Testis (tissue), 3 donors: ENCODE measurements around the gene GMPS. TPM values are rescaled to one million over a fixed set of nuclear protein-coding genes. Genes with fewer than 3 reads are reported as not detected.

ENCODE experiments used
- DNase-seq: peaks from one replicate; pipeline ENCODE4 v3.0.0-alpha.2; 2019
- H3K27ac ChIP-seq, 2 donors: fragments of 200-600 bp; sonication (generic); one replicate each; pipeline ENCODE4 v1.5.1; 2019
- H3K27me3 ChIP-seq: fragments of 200-600 bp; sonication (generic); one replicate; pipeline ENCODE4 v1.5.1; 2019
- H3K36me3 ChIP-seq: fragments of 200-600 bp; sonication (generic); one replicate; pipeline ENCODE4 v1.5.1; 2017; ENCODE audit warnings: low read depth; ENCODE audit errors: missing control alignments
- H3K4me1 ChIP-seq: fragments of 200-600 bp; sonication (generic); one replicate; pipeline ENCODE4 v1.5.1; 2019
- H3K4me3 ChIP-seq, 2 donors: fragments of 200-600 bp; sonication (generic); one replicate each; pipeline ENCODE4 v1.5.1; 2017 to 2019
- H3K9me3 ChIP-seq: fragments of 200-600 bp; sonication (generic); one replicate; pipeline ENCODE4 v1.5.1; 2017
- POLR2A ChIP-seq: fragments of 450-650 bp; IDR thresholded peaks from one replicate; pipeline ENCODE4 v1.6.1; 2017; ENCODE audit warnings: antibody characterized with exemption, mild to moderate bottlenecking, moderate library complexity
- WGBS, 2 donors: methylation state at CpG; one replicate each; pipeline ENCODE4 v1.1.5; 2018; 5-methylcytosine and 5-hydroxymethylcytosine counted together
- intact Hi-C: fragments of 100-400 bp; cut with DNase I; formaldehyde crosslinking; loops from one replicate; pipeline ENCODE4 v1.15.1; 2023; ENCODE audit warnings: low total_unique reads
- polyA plus RNA-seq: library from polyadenylated mRNA; stranded (reverse); fragments of 350-450 nt; fragmentation: Illumina TruSeq; extraction: RNeasy Lipid Tissue Mini Kit (QIAGEN cat#74804); gene quantifications from one replicate; pipeline ENCODE4 v1.2.3, GENCODE V29; 2014; ENCODE audit warnings: low read depth, low replicate concordance; ENCODE audit not compliant: insufficient read depth
- total RNA-seq, 2 donors: library from RNA; depleted of rRNA; stranded (reverse); fragments of >200 nt; gene quantifications; one replicate each; pipeline ENCODE4 v1.2.3, GENCODE V29; 2016
- TF ChIP-seq, protein P1 (sequence below), 3 experiments: fragments of 450-650 bp in 2 of 3; fragments of 200-600 bp in 1 of 3; sonication (generic) in 1 of 3; IDR thresholded peaks; one replicate each; pipeline ENCODE4 v1.5.1; 2016 to 2019; ENCODE audit warnings: antibody characterized with exemption in 3 of 3, mild to moderate bottlenecking in 2 of 3, moderate library complexity in 1 of 3

GMPS gene
- total and polyA plus RNA-seq, 3 donors from 2014 or later: 90.2 to 259 (median 129) TPM

DNA sequence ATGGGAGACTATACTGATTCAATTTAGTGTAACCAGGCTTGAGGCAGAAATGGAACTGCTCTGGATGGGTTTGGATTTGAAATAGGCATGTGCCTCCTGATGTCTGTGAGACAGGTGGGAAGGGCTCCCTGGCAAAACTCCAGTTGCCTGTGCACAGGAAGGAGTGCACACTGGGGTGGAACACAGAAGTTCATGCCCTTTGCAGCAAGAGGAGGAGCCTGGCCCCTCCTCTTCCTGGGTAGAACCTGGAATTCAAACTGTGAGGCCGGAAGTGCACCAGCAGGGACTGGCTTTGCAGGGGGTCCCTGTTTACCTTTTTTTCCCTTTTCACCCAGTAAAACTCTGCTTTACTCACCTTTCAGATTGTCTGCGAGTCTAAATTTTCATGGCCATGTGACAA is 99.9 kb downstream of the GMPS start:
- Histone ChIP-seq H3K9me3 (no peaks in the 10 kb centered on the region), H3K27me3 (no peaks in the 10 kb centered on the region), H3K4me1 (no peaks in the 10 kb centered on the region), H3K36me3 (no peaks in the 10 kb centered on the region), H3K4me3 (no peak overlapping the region), H3K27ac (no peak overlapping the region)
- TF ChIP-seq, protein P1, sequence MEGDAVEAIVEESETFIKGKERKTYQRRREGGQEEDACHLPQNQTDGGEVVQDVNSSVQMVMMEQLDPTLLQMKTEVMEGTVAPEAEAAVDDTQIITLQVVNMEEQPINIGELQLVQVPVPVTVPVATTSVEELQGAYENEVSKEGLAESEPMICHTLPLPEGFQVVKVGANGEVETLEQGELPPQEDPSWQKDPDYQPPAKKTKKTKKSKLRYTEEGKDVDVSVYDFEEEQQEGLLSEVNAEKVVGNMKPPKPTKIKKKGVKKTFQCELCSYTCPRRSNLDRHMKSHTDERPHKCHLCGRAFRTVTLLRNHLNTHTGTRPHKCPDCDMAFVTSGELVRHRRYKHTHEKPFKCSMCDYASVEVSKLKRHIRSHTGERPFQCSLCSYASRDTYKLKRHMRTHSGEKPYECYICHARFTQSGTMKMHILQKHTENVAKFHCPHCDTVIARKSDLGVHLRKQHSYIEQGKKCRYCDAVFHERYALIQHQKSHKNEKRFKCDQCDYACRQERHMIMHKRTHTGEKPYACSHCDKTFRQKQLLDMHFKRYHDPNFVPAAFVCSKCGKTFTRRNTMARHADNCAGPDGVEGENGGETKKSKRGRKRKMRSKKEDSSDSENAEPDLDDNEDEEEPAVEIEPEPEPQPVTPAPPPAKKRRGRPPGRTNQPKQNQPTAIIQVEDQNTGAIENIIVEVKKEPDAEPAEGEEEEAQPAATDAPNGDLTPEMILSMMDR (IDR thresholded peaks at IDR 0.05): no peak
- no peak for TF ChIP-seq POLR2A
- WGBS, 2 donors: 95 to 96% methylated on average over 2 of the region's 2 CpGs
- DNase-seq: no peak
- intact Hi-C loops: no loop called here

DNA sequence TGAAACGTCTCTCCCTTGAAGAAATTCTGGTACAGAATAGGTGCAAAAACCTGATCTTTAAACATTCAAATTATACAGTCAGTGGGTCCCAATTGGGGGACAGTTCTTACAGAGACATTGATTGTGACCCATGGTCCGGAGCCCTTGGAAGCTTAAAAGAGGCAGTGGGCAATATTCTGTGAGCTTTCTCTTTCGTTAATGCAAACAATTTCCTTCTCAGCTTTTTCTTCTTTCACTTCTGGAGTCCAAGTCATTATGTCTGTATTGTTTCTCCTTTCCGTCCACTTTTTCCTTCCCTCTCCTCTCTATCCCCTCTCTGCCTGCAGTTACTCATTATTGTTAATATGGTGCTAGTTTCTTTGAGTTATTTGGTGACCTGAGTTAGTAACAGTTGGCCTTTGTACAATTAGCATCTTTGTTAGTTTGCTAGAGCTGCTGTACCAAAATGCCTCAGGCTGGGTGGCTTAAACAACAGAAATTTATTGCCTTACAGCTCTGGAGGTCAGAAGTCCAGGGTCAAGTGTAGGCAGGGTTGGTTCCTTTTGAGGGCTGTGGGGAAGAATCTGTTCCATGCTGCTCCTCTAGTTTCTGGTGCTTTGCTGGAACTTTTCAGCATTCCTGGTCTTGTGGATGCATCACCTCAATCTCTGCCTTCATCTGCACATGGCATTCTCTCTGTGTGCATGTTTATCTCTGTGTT is 102.6 kb downstream of the GMPS start:
- DNase-seq: no peak
- Histone ChIP-seq H3K27me3 (no peaks in the 10 kb centered on the region), H3K4me3 (no peak overlapping the region), H3K9me3 (no peaks in the 10 kb centered on the region), H3K4me1 (no peaks in the 10 kb centered on the region), H3K27ac (no peak overlapping the region), H3K36me3 (no peaks in the 10 kb centered on the region)
- intact Hi-C loops: no loop called here
- 70 to 74% methylated on average over 4 of the region's 4 CpGs for WGBS, 2 donors
- TF ChIP-seq POLR2A: no peak
- TF ChIP-seq, protein P1 (IDR thresholded peaks at IDR 0.05): no peak

DNA sequence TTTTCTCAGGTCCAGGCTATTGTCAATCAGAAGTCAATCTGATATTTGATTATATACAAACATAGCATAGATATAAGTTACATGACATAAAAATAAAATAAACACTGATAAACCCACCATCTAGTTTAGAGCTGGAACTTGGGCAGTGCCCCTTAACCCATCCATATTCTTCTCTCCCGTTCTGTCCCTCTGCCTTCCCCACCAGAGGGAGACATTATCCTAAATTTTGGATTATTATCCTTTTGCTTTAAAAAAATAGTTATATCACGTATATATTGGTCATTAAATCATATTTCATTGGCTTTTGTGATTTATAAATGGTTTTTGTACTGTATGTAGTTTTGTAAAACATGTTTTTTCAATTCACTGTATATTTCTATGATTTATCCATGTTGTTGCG is 107.9 kb downstream of the GMPS start:
- intact Hi-C loops: no loop called here
- TF ChIP-seq, protein P1 (IDR thresholded peaks at IDR 0.05): peak in 2 of 3 experiments; percentile 6 to 14
- no peak for TF ChIP-seq POLR2A
- no peaks in the 10 kb centered on the region for H3K9me3 ChIP-seq
- DNase-seq: no peak
- H3K27me3 ChIP-seq: no peaks in the 10 kb centered on the region
- H3K4me1 ChIP-seq: no peaks in the 10 kb centered on the region
- no peak overlapping the region for H3K27ac ChIP-seq
- H3K4me3 ChIP-seq: no peak overlapping the region
- 82 to 84% methylated on average over 3 of the region's 3 CpGs for WGBS, 2 donors
- H3K36me3 ChIP-seq: no peaks in the 10 kb centered on the region

DNA sequence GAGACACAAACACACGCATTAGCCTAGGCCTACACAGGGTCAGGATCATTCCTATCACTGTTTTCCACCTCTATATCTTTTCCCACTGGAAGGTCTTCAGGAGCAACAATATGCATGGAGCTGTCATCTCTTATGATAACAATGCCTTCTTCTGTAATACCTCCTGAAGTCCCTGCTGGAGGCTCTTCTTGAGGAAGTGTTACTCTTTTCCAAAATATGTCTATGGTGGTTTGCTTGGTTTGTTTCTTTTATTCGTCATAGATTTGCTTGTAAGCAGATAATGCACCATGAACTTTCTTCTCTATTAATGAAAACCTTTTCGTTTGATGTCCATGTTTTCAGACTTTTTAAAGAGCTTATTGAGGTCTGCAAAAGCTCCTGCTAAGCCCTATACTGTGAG is 109.3 kb downstream of the GMPS start:
- DNase-seq: no peak
- H3K27me3 ChIP-seq: no peaks in the 10 kb centered on the region
- H3K9me3 ChIP-seq: no peaks in the 10 kb centered on the region
- no peak overlapping the region for H3K4me3 ChIP-seq
- no peaks in the 10 kb centered on the region for H3K4me1 ChIP-seq
- no peak for TF ChIP-seq POLR2A
- TF ChIP-seq, protein P1 (IDR thresholded peaks at IDR 0.05): no peak
- WGBS, 2 donors: 82 to 83% methylated on average over 3 of the region's 3 CpGs
- no peak overlapping the region for H3K27ac ChIP-seq
- H3K36me3 ChIP-seq: no peaks in the 10 kb centered on the region
- intact Hi-C loops: no loop called here

DNA sequence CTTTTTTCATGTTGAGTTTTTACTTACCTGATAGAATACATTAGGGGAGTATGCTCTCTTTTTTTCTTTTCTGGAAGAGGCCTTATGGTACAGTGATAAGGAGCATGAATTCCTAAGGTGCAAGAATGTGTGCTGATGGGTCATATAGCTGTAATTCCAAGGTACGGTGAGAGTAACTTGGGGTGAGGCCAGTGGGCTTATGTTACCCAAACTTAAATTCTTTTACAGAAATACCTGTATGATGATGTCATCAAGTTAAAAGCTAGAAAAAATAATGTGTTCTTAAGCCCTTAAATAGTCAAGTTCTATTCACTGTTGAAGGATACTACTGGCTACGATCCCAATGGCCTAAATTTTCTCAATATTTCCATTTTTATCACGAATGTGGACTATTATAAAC is 111.2 kb downstream of the GMPS start:
- H3K9me3 ChIP-seq: no peaks in the 10 kb centered on the region
- H3K4me1 ChIP-seq: no peaks in the 10 kb centered on the region
- intact Hi-C loops: no loop called here
- TF ChIP-seq POLR2A: no peak
- TF ChIP-seq, protein P1 (IDR thresholded peaks at IDR 0.05): no peak
- no peaks in the 10 kb centered on the region for H3K27me3 ChIP-seq
- 73 to 74% methylated on average over 3 of the region's 3 CpGs for WGBS, 2 donors
- DNase-seq: no peak
- no peak overlapping the region for H3K27ac ChIP-seq
- no peak overlapping the region for H3K4me3 ChIP-seq
- no peaks in the 10 kb centered on the region for H3K36me3 ChIP-seq
